NT2/D1 (cell line): ENCODE measurements around the gene DOCK6.

Experiments used
- DNase-seq: peaks from one replicate; pipeline ENCODE4 v3.0.0-alpha.2; 2011; ENCODE audit warnings: low read depth, low spot score
- H3K27me3 ChIP-seq: 2 replicates; pipeline ENCODE4 v1.6.0; 2011; ENCODE audit warnings: mild to moderate bottlenecking; ENCODE audit not compliant: insufficient read length, insufficient read depth
- H3K36me3 ChIP-seq: 2 replicates; pipeline ENCODE4 v1.6.1; 2011; ENCODE audit warnings: mild to moderate bottlenecking, low read length, mixed read lengths; ENCODE audit not compliant: insufficient read depth, insufficient read length
- H3K4me1 ChIP-seq: 2 replicates; pipeline ENCODE4 v1.5.1; 2011; ENCODE audit not compliant: insufficient read depth, insufficient read length
- H3K4me3 ChIP-seq: 2 replicates; pipeline ENCODE4 v1.5.1; 2011; ENCODE audit warnings: low read depth; ENCODE audit not compliant: insufficient read length
- H3K9ac ChIP-seq: 2 replicates; pipeline ENCODE4 v1.6.0; 2011; ENCODE audit warnings: low read depth; ENCODE audit not compliant: insufficient read length
- H3K9me3 ChIP-seq: 2 replicates; pipeline ENCODE4 v1.5.1; 2011; ENCODE audit warnings: mild to moderate bottlenecking, low read length; ENCODE audit not compliant: insufficient read depth
- SUZ12 ChIP-seq: IDR thresholded peaks from 2 replicates; pipeline ENCODE4 v1.6.1; 2011; ENCODE audit not compliant: insufficient read length, insufficient read depth; ENCODE audit errors: extremely low read depth
- YY1 ChIP-seq: IDR thresholded peaks from 2 replicates; pipeline ENCODE4 v1.6.1; 2011; ENCODE audit not compliant: insufficient read length, insufficient read depth
- ZNF274 ChIP-seq: IDR thresholded peaks from 2 replicates; pipeline ENCODE4 v1.6.1; 2011; ENCODE audit warnings: mild to moderate bottlenecking, low read depth, low read length

Gene DOCK6

DNA sequence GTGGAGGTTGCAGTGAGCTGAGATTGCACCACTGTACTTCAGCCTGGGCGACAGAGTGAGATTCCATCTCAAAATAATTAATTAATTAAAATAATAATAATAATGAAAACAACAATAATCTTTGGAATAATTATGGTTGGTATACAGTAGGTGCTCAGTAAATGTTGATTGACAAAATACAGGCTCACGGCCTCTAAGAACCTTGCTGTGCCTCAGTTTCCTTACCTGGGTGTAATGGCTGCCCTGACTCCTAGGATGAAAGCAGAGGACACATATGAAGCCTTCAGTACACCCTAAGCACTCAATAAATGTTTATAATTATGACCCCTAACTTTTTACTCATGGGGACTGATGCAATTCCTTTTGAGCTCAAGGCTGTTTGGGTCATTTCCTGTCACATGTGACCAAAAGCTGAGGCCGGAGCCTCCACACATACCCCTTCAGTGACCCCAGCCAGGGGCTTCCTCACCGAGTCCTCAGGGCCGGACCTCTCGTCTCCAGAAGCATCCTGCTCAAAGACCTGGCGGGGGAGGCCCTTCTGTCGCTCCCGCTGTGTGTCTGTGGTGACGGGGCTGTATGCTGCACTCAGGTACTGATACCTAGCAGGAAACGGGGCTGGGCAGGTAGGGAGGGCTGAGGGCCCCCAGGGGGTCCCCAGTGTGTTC lies 10.5 kb downstream of the DOCK6 start:
- no peak overlapping the region for H3K9ac ChIP-seq
- no peaks in the 10 kb centered on the region for H3K9me3 ChIP-seq
- peaks cover 45% of the 10 kb centered on the region for H3K36me3 ChIP-seq
- peaks cover 19% of the 10 kb centered on the region for H3K4me1 ChIP-seq
- H3K27me3 ChIP-seq = no peaks in the 10 kb centered on the region
- no peak for TF ChIP-seq SUZ12
- no peak for TF ChIP-seq YY1
- TF ChIP-seq ZNF274 = no peak
- no peak for DNase-seq
- no peak overlapping the region for H3K4me3 ChIP-seq

DNA sequence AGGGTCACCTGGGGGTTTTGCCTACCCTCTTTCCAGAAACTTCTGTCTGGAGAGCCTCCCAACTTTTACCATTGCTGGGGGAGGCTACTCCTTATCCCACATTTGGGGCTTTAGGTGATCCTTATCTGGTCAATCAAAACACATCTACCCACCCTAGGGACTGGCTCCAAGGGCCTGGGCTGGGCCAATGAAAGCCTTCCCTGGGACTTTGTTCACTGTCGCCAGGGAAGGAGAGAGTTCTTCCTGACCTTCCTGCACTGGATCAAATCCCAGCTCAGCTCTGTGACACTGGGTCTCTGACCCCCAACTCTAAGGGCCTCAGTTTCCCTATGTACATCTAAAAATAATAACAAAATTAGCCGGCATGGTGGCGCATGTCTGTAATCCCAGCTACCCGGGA lies 11.1 kb downstream of the DOCK6 start:
- Histone ChIP-seq H3K9me3 (no peaks in the 10 kb centered on the region), H3K36me3 (peaks cover 46% of the 10 kb centered on the region), H3K4me1 (peaks cover 16% of the 10 kb centered on the region), H3K27me3 (no peaks in the 10 kb centered on the region), H3K9ac (no peak overlapping the region), H3K4me3 (no peak overlapping the region)
- no peak for DNase-seq
- TF ChIP-seq YY1 (no peak), SUZ12 (no peak), ZNF274 (no peak)

DNA sequence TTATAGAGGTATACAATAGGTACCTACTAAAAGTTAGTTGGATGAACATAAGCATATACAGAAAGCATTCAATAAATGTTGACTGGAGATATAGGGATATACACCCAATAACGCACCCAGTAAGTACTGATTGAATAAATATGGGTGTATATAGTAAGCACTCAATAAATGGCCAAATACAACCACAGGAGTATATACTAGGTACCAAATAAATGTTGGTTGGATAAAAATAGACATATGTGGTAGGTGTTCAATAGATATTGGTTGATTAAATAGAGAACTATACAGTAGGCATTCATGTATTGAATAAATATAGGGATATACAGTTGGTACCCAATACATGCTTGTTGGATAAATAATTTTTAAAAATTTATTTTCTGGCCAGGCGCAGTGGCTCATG lies 13.5 kb downstream of the DOCK6 start:
- TF ChIP-seq SUZ12 = no peak
- TF ChIP-seq YY1 = no peak
- TF ChIP-seq ZNF274 = no peak
- Histone ChIP-seq H3K9me3 (no peaks in the 10 kb centered on the region), H3K4me3 (no peak overlapping the region), H3K4me1 (peaks cover 10% of the 10 kb centered on the region), H3K9ac (no peak overlapping the region), H3K36me3 (peaks cover 53% of the 10 kb centered on the region), H3K27me3 (no peaks in the 10 kb centered on the region)
- no peak for DNase-seq

DNA sequence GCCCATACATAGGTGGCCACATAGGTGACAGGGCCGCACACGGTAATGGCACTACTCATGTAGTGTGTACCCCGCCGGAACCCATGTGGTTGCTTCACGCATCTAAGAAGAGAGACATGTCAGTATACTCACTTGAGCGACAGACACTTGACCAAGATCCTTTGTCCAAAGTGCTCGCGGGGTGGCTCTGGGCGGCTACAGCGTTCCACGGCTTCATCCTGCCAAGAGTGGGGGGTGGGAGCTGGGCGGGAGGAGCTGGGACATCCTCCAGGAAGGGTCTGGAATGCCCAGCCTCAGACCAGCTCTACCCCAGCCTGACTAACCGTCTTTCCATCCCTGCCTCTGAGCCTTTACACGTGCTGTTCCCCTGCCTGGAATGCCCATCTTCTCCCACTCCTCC lies 14.4 kb downstream of the DOCK6 start:
- Histone ChIP-seq H3K9ac (no peak overlapping the region), H3K4me3 (no peak overlapping the region), H3K36me3 (peaks cover 55% of the 10 kb centered on the region), H3K9me3 (no peaks in the 10 kb centered on the region), H3K4me1 (peaks cover 9% of the 10 kb centered on the region), H3K27me3 (no peaks in the 10 kb centered on the region)
- DNase-seq = no peak
- TF ChIP-seq YY1 (no peak), SUZ12 (no peak)

DNA sequence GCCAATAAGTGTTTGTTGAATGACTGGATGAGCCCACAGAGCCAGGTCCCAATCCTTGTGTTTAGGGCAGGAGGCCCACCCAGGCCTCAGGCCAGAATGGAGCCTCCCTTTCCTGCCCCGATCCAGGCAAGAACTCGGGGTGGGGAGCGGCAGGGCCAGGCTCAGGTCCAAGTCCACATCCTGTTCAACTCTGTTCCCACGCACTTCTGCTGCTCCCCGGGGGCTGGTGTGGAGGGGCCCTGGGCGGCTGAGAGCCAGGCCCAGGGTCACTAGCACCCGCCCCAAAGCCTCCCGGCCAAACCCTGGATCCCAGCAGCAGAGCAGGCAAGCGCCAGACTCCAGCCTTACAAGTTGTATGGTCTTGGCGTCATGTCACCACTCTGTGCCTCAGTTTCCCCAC lies 14.9 kb downstream of the DOCK6 start:
- Histone ChIP-seq H3K9me3 (no peaks in the 10 kb centered on the region), H3K27me3 (no peaks in the 10 kb centered on the region), H3K36me3 (peaks cover 55% of the 10 kb centered on the region), H3K9ac (no peak overlapping the region), H3K4me3 (no peak overlapping the region), H3K4me1 (peaks cover 7% of the 10 kb centered on the region)
- TF ChIP-seq SUZ12 (no peak), ZNF274 (no peak)
- DNase-seq = no peak

DNA sequence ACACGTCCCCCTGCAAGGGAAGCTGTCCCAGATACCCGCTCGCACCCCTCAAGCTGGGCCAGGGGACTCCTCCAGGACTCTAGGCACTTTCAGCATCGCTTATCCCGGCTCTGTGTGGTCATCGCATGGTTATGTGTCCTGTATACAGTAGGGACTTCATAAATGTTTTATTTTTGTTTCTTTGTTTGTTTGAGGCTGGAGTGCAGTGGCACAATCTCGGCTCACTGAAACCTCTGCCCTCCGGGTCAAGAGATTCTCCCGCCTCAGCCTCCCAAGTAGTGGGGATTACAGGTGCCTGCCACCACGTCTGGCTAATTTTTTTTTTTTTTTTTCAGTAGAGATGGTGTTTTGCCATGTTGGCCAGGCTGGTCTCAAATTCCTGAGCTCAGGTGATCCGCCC lies 15.4 kb downstream of the DOCK6 start:
- no peak overlapping the region for H3K9ac ChIP-seq
- H3K36me3 ChIP-seq = peaks cover 50% of the 10 kb centered on the region
- TF ChIP-seq YY1 (no peak), ZNF274 (no peak), SUZ12 (no peak)
- no peak for DNase-seq
- H3K4me1 ChIP-seq = peaks cover 7% of the 10 kb centered on the region
- no peak overlapping the region for H3K4me3 ChIP-seq
- H3K9me3 ChIP-seq = no peaks in the 10 kb centered on the region
- H3K27me3 ChIP-seq = no peaks in the 10 kb centered on the region

DNA sequence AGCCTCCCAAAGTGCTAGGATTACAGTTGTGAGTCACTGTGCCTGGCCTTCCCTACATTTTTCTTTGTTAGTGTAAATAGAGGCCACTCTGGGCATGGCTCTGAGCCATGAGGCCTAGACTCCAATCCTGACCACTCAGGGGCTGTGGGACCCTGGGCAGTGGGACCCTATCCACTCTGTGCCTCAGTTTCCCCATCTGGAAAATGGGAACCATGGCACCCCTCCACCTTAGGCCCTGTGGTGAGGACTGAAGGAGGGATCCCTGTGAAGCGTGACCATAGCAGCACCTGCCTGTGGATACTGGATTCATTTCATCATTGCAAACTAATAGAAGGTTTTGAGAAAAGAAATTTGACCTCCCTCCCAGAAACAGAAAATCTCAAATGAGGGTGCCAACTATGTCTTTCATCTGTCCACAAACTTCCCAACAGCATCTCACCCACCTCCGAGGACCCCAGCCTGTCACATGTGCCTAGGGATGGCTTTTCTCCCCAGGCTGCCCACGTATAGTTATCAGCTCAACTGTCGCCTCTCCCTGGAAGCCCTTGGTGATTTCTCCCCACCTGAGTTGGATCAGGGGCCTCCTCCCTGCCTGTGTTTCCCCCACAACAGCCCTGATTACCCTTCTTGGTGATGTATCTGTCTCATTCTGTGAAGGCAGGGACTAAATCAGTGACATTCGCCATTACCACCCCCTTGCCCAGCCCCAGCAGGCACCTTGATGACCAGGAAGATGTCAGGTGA lies 17.3 kb downstream of the DOCK6 start:
- DNase-seq = no peak
- Histone ChIP-seq H3K9ac (no peak overlapping the region), H3K4me3 (no peak overlapping the region), H3K36me3 (peaks cover 46% of the 10 kb centered on the region), H3K27me3 (no peaks in the 10 kb centered on the region), H3K4me1 (peaks cover 13% of the 10 kb centered on the region), H3K9me3 (no peaks in the 10 kb centered on the region)
- TF ChIP-seq YY1 (no peak), SUZ12 (no peak), ZNF274 (no peak)

DNA sequence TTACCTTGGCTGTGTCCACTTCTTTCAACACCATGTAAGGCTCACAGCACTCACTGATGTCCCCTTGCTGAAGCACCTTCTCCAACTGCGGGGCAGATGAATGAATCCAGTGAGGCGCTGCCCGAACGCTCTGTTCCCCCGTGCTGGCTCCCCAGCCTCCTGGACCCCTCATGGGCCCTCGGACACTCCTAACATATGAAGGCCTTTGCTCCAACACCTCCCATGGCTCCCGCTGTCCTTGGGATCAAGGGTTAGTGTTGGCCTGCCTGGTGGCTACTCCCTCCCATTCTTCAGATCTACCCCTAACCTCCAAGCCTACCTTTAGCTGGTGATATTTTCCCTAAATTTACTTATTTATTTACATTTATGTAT lies 18.5 kb downstream of the DOCK6 start:
- H3K36me3 ChIP-seq = peaks cover 53% of the 10 kb centered on the region
- H3K4me3 ChIP-seq = no peak overlapping the region
- no peaks in the 10 kb centered on the region for H3K9me3 ChIP-seq
- H3K9ac ChIP-seq = peak overlapping the region; percentile 63
- DNase-seq = no peak
- TF ChIP-seq SUZ12 (no peak), YY1 (no peak), ZNF274 (no peak)
- H3K4me1 ChIP-seq = peaks cover 13% of the 10 kb centered on the region
- H3K27me3 ChIP-seq = no peaks in the 10 kb centered on the region
